ENCODE results near the gene RRP7A. TPM values are rescaled to one million over a fixed set of nuclear protein-coding genes. Genes with fewer than 3 reads are reported as not detected.
"Not testable (repeated sequence)": the region's sequence is repeated elsewhere in the genome, so short reads cannot be mapped to it uniquely, and the experiment has no call there.

RRP7A gene
- total RNA-seq, 1 experiment from 2014 or later: 101 TPM

DNA sequence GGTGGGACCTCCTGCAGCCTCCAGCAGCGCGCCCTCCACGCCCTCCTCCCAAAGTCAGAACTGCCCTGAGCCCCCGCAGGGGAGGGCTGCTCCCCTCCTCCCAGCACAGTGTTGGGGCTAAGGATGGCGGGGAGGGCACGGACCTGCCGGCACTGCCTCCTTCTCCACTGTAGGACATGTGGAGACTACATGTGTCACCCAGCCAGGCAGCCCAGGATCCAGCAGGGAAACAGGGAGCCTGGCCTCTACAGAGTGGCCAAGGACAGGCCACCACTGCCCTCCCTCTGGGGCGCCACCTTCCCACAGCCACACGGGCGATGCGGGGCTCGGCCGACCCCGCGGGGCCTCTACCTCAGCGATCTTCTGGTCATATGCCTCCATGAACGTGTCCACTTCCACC is 5.3 kb downstream of the RRP7A start:
- H3K79me2 ChIP-seq (ENCODE audit: insufficient read depth, low read length); H3K9me3 Mint-ChIP-seq; H2BK12ac ChIP-seq (ENCODE audit: insufficient read length, low read depth, low read length); H3K4me2 ChIP-seq (ENCODE audit: insufficient read depth, insufficient read length, low read length); H3K23ac ChIP-seq (ENCODE audit: insufficient read length, low read depth, low read length); H2BK15ac ChIP-seq (ENCODE audit: low read depth, low read length); H4K20me1 ChIP-seq (ENCODE audit: control insufficient read depth, insufficient read depth, insufficient read length); H3K79me1 ChIP-seq (ENCODE audit: insufficient read depth, low read depth, low read length, poor library complexity, severe bottlenecking); H3K27me3 Mint-ChIP-seq (ENCODE audit: low read depth); H4K8ac ChIP-seq (replicated peaks; ENCODE audit: insufficient read length, low read depth, low read length); H3K14ac ChIP-seq (ENCODE audit: insufficient read depth, low read length); H3K4me1 ChIP-seq (ENCODE audit: insufficient read depth, low read length); H2BK120ac ChIP-seq (ENCODE audit: low read depth, low read length, poor library complexity, severe bottlenecking); H3K4ac ChIP-seq (ENCODE audit: low read depth, low read length); H3K23me2 ChIP-seq (ENCODE audit: insufficient read length, low read depth, low read length, poor library complexity, severe bottlenecking); DNase-seq; H3T11ph ChIP-seq (ENCODE audit: low read length); H2AFZ ChIP-seq (ENCODE audit: low read length); H3K9ac ChIP-seq (ENCODE audit: extremely low read depth, insufficient read length, low read length); H3K9me3 ChIP-seq (ENCODE audit: control insufficient read depth, low read depth, low read length); H2BK20ac ChIP-seq (ENCODE audit: low read depth, low read length, poor library complexity, severe bottlenecking); H3K27me3 ChIP-seq (ENCODE audit: insufficient read depth, low read length); H2AK5ac ChIP-seq (ENCODE audit: insufficient read length, low read length); H4K5ac ChIP-seq (ENCODE audit: insufficient read length, low read depth, low read length); H4K91ac ChIP-seq (ENCODE audit: insufficient read length, low read depth, low read length); H2BK5ac ChIP-seq (ENCODE audit: insufficient read length, low read length); H3K18ac ChIP-seq (ENCODE audit: insufficient read length, low read depth, low read length); H3K56ac ChIP-seq (ENCODE audit: insufficient read length, low read depth, low read length); H3K4me3 Mint-ChIP-seq; H3K27ac ChIP-seq (ENCODE audit: insufficient read length, low read depth, low read length): not testable (repeated sequence)
- H3K4me1 Mint-ChIP-seq: peaks cover 12 to 26% of the 10 kb centered on the region in 2 experiments
- peaks cover 28 to 65% (median 48%) of the 10 kb centered on the region in 3 experiments for H3K36me3 Mint-ChIP-seq (ENCODE audit: insufficient read depth in 1 of 3, low read depth in 3 of 3)
- peak overlapping the region in 2 of 3 experiments; percentile 22 to 53; a peak in 1 of 7 replicates for H3K27ac Mint-ChIP-seq
- WGBS (ENCODE audit: extremely low coverage, insufficient read length, low lambda C conversion rate): no CpG with 5 or more reads among the region's 17 CpGs

Measured in H9 (cell line).